HepG2 (cell line): ENCODE data around the gene CCT3. TPM values are rescaled to one million over a fixed set of nuclear protein-coding genes. Genes with fewer than 3 reads are reported as not detected.

Experiments used
- AKAP8 ChIP-seq: sonication (generic); formaldehyde crosslinking; IDR thresholded peaks from 2 replicates; pipeline ENCODE4 v1.5.1; 2020; ENCODE audit warnings: mild to moderate bottlenecking, missing genetic modification reagents
- CHCHD3 ChIP-seq: sonication (generic); formaldehyde crosslinking; IDR thresholded peaks from 2 replicates; pipeline ENCODE4 v1.8.0; 2022; ENCODE audit warnings: mild to moderate bottlenecking, missing genetic modification reagents, moderate library complexity
- KLF6 ChIP-seq: IDR thresholded peaks from 2 replicates; pipeline ENCODE4 v1.8.0; 2016; ENCODE audit warnings: missing biosample characterization, missing genetic modification reagents
- KMT2B ChIP-seq: IDR thresholded peaks from 2 replicates; pipeline ENCODE4 v1.6.1; 2016; ENCODE audit warnings: missing genetic modification reagents, missing compliant biosample characterization
- PITX1 ChIP-seq: sonication (generic); formaldehyde crosslinking; IDR thresholded peaks from 2 replicates; pipeline ENCODE4 v1.5.1; 2020; ENCODE audit warnings: mild to moderate bottlenecking, missing genetic modification reagents
- SOX5 ChIP-seq: IDR thresholded peaks from 2 replicates; pipeline ENCODE4 v1.6.1; 2016; ENCODE audit warnings: borderline replicate concordance
- ZBTB7B ChIP-seq: sonication (generic); formaldehyde crosslinking; IDR thresholded peaks from 2 replicates; pipeline ENCODE4 v1.4.0; 2020; ENCODE audit warnings: missing genetic modification reagents
- ZNF383 ChIP-seq: sonication (generic); formaldehyde crosslinking; IDR thresholded peaks from 2 replicates; pipeline ENCODE4 v1.4.0; 2020; ENCODE audit warnings: missing genetic modification reagents, mild to moderate bottlenecking, borderline replicate concordance
- ZNF460 ChIP-seq: sonication (generic); formaldehyde crosslinking; IDR thresholded peaks from 2 replicates; pipeline ENCODE4 v1.5.1; 2020; ENCODE audit warnings: missing genetic modification reagents, mild to moderate bottlenecking, borderline replicate concordance
- ZNF562 ChIP-seq: sonication (generic); formaldehyde crosslinking; IDR thresholded peaks from 2 replicates; pipeline ENCODE4 v1.8.0; 2022; ENCODE audit warnings: missing genetic modification reagents, borderline replicate concordance
- ZNF619 ChIP-seq: sonication (generic); formaldehyde crosslinking; IDR thresholded peaks from 2 replicates; pipeline ENCODE4 v1.4.0; 2020; ENCODE audit warnings: mild to moderate bottlenecking, missing genetic modification reagents
- ZNF670 ChIP-seq: sonication (generic); formaldehyde crosslinking; IDR thresholded peaks from 2 replicates; pipeline ENCODE4 v1.8.0; 2022; ENCODE audit warnings: mild to moderate bottlenecking, missing genetic modification reagents, borderline replicate concordance
- ZNF703 ChIP-seq: sonication (generic); formaldehyde crosslinking; IDR thresholded peaks from 2 replicates; pipeline ENCODE4 v1.5.1; 2020; ENCODE audit warnings: missing genetic modification reagents, mild to moderate bottlenecking, moderate library complexity, borderline replicate concordance
- ZSCAN20 ChIP-seq: sonication (generic); formaldehyde crosslinking; IDR thresholded peaks from 2 replicates; pipeline ENCODE4 v1.4.0; 2020; ENCODE audit warnings: missing genetic modification reagents, mild to moderate bottlenecking, borderline replicate concordance
- polyA plus RNA-seq, 8 experiments: library from polyadenylated mRNA; depleted of rRNA in 3 of 8; stranded (reverse) in 7 of 8; unstranded in 1 of 8; fragments of >200 nt; fragmentation: Illumina TruSeq in 4 of 8; extraction: Trizol in 4 of 8; gene quantifications; 2 replicates each; pipeline versions ENCODE4 v1.2.1 to v1.2.3, GENCODE V29; 2011 to 2016; ENCODE audit warnings: low read depth in 4 of 8, missing spikeins in 1 of 8, mixed read lengths in 1 of 8; ENCODE audit not compliant: insufficient read depth in 1 of 8
- total RNA-seq, 5 experiments: library from RNA; depleted of rRNA; stranded (reverse); fragments of >200 nt; fragmentation: Illumina TruSeq; extraction: Trizol; gene quantifications; 2 replicates each; pipeline ENCODE4 v1.2.3, GENCODE V29; 2016; ENCODE audit warnings: low read depth in 1 of 5
- TF ChIP-seq, protein P1 (sequence below): sonication (generic); formaldehyde crosslinking; IDR thresholded peaks from 2 replicates; pipeline ENCODE4 v1.8.1; 2023; ENCODE audit warnings: mild to moderate bottlenecking, missing genetic modification reagents, borderline replicate concordance
- TF ChIP-seq, protein P2 (sequence below): sonication (generic); formaldehyde crosslinking; IDR thresholded peaks from 2 replicates; pipeline ENCODE4 v1.4.0; 2020; ENCODE audit warnings: missing genetic modification reagents
- TF ChIP-seq, protein P3 (sequence below): sonication (generic); formaldehyde crosslinking; IDR thresholded peaks from 2 replicates; pipeline ENCODE4 v1.4.0; 2020; ENCODE audit warnings: missing genetic modification reagents, borderline replicate concordance
- TF ChIP-seq, protein P4 (sequence below): sonication (generic); formaldehyde crosslinking; IDR thresholded peaks from 2 replicates; pipeline ENCODE4 v1.4.0; 2020; ENCODE audit warnings: missing genetic modification reagents
- TF ChIP-seq, protein P5 (sequence below): sonication (generic); formaldehyde crosslinking; IDR thresholded peaks from 2 replicates; pipeline ENCODE4 v1.4.0; 2020; ENCODE audit warnings: mild to moderate bottlenecking, missing genetic modification reagents
- TF ChIP-seq, protein P6 (sequence below): sonication (generic); formaldehyde crosslinking; IDR thresholded peaks from 2 replicates; pipeline ENCODE4 v1.5.1; 2020; ENCODE audit warnings: mild to moderate bottlenecking, moderate library complexity, missing genetic modification reagents

The CCT3 gene
- total and polyA plus RNA-seq, 2 of the 13 experiments (the other 11 are each of a cell fraction or from before 2014, with no cell fraction given), result 319 to 615 TPM

DNA sequence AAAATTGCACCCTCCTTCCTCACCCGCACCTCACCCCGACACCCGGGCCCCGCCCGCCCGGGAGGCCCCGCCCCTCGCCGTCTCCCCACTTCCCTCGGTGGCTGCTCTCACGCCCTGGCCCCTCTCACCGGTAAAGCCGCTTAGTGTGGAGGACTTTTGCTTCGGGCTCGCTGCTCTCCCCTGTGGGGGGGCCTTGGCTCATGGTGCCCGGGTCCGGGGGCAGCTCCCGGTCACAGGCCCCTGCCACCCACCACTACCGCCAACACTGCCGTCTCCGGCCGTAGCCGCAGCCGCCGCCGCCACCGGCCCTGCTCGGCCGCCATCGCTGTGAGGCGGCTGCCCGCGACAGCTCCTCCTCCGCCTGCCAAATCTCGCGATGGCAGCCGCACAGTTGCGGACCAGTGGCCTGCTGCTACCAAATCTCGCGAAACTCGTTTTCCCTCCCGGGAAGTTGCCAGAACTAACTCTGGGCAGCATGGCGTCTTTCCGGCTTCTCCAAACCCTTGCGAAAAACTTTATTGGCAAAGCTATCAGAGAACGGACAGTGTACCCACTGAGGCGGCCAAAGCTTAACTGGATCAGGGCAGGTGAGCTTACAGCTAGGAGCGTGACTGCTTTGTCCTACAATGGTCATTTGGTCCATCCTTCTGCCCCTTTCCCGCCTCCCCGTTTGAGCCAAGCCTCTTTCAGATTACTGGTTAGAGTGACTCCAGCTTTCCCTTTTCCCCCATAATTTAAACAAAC lies 55.4 kb downstream of the CCT3 start, which contains the start of gene SMG5 (continued):
- TF ChIP-seq, protein P1, sequence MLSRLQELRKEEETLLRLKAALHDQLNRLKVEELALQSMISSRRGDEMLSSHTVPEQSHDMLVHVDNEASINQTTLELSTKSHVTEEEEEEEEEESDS (CRISPR knock-in tag), result no peak
- TF ChIP-seq ZBTB7B, result peak; percentile 64; the same call in 1 of the 2 replicates
- no peak for TF ChIP-seq ZNF562
- 0 out of 2 replicates have a peak, but pooled peaks have one; percentile 62 for TF ChIP-seq ZNF703
- TF ChIP-seq, protein P2, sequence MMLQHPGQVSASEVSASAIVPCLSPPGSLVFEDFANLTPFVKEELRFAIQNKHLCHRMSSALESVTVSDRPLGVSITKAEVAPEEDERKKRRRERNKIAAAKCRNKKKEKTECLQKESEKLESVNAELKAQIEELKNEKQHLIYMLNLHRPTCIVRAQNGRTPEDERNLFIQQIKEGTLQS (CRISPR knock-in tag), result peak; percentile 40; the same call in 1 of the 2 replicates
- TF ChIP-seq, protein P3, sequence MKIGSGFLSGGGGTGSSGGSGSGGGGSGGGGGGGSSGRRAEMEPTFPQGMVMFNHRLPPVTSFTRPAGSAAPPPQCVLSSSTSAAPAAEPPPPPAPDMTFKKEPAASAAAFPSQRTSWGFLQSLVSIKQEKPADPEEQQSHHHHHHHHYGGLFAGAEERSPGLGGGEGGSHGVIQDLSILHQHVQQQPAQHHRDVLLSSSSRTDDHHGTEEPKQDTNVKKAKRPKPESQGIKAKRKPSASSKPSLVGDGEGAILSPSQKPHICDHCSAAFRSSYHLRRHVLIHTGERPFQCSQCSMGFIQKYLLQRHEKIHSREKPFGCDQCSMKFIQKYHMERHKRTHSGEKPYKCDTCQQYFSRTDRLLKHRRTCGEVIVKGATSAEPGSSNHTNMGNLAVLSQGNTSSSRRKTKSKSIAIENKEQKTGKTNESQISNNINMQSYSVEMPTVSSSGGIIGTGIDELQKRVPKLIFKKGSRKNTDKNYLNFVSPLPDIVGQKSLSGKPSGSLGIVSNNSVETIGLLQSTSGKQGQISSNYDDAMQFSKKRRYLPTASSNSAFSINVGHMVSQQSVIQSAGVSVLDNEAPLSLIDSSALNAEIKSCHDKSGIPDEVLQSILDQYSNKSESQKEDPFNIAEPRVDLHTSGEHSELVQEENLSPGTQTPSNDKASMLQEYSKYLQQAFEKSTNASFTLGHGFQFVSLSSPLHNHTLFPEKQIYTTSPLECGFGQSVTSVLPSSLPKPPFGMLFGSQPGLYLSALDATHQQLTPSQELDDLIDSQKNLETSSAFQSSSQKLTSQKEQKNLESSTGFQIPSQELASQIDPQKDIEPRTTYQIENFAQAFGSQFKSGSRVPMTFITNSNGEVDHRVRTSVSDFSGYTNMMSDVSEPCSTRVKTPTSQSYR, result peak; percentile 18; the same call in 1 of the 2 replicates
- TF ChIP-seq PITX1 (CRISPR knock-in tag), result peak; percentile 88
- TF ChIP-seq ZNF619 (CRISPR knock-in tag), result peak; percentile 10; the same call in 1 of the 2 replicates
- TF ChIP-seq ZNF383 (CRISPR knock-in tag), result no peak
- TF ChIP-seq, protein P4, sequence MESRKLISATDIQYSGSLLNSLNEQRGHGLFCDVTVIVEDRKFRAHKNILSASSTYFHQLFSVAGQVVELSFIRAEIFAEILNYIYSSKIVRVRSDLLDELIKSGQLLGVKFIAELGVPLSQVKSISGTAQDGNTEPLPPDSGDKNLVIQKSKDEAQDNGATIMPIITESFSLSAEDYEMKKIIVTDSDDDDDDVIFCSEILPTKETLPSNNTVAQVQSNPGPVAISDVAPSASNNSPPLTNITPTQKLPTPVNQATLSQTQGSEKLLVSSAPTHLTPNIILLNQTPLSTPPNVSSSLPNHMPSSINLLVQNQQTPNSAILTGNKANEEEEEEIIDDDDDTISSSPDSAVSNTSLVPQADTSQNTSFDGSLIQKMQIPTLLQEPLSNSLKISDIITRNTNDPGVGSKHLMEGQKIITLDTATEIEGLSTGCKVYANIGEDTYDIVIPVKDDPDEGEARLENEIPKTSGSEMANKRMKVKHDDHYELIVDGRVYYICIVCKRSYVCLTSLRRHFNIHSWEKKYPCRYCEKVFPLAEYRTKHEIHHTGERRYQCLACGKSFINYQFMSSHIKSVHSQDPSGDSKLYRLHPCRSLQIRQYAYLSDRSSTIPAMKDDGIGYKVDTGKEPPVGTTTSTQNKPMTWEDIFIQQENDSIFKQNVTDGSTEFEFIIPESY (CRISPR knock-in tag), result peak; percentile 53; the same call in 1 of the 2 replicates
- TF ChIP-seq ZNF670 (CRISPR knock-in tag), result 0 out of 2 replicates have a peak, but pooled peaks have one; percentile 31
- TF ChIP-seq, protein P5, sequence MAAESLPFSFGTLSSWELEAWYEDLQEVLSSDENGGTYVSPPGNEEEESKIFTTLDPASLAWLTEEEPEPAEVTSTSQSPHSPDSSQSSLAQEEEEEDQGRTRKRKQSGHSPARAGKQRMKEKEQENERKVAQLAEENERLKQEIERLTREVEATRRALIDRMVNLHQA (CRISPR knock-in tag), result no peak
- peak; percentile 86 for TF ChIP-seq KMT2B (CRISPR knock-in tag)
- TF ChIP-seq KLF6 (CRISPR knock-in tag), result peak; percentile 82; the same call in 1 of the 2 replicates
- TF ChIP-seq ZNF460 (CRISPR knock-in tag), result no peak; the same call in 1 of the 2 replicates
- TF ChIP-seq CHCHD3 (CRISPR knock-in tag), result no peak
- 0 out of 2 replicates have a peak, but pooled peaks have one; percentile 77 for TF ChIP-seq AKAP8 (CRISPR knock-in tag)
- 0 out of 2 replicates have a peak, but pooled peaks have one; percentile 1 for TF ChIP-seq ZSCAN20 (CRISPR knock-in tag)
- TF ChIP-seq, protein P6, sequence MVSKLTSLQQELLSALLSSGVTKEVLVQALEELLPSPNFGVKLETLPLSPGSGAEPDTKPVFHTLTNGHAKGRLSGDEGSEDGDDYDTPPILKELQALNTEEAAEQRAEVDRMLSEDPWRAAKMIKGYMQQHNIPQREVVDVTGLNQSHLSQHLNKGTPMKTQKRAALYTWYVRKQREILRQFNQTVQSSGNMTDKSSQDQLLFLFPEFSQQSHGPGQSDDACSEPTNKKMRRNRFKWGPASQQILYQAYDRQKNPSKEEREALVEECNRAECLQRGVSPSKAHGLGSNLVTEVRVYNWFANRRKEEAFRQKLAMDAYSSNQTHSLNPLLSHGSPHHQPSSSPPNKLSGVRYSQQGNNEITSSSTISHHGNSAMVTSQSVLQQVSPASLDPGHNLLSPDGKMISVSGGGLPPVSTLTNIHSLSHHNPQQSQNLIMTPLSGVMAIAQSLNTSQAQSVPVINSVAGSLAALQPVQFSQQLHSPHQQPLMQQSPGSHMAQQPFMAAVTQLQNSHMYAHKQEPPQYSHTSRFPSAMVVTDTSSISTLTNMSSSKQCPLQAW, result peak; percentile 88
- TF ChIP-seq SOX5 (CRISPR knock-in tag), result peak; percentile 53; the same call in 1 of the 2 replicates
